ENCODE data around the gene DNAJB13. TPM values are rescaled to one million over a fixed set of nuclear protein-coding genes. Genes with fewer than 3 reads are reported as not detected.

The DNAJB13 gene
- polyA plus RNA-seq, 2 donors = not detected

DNA sequence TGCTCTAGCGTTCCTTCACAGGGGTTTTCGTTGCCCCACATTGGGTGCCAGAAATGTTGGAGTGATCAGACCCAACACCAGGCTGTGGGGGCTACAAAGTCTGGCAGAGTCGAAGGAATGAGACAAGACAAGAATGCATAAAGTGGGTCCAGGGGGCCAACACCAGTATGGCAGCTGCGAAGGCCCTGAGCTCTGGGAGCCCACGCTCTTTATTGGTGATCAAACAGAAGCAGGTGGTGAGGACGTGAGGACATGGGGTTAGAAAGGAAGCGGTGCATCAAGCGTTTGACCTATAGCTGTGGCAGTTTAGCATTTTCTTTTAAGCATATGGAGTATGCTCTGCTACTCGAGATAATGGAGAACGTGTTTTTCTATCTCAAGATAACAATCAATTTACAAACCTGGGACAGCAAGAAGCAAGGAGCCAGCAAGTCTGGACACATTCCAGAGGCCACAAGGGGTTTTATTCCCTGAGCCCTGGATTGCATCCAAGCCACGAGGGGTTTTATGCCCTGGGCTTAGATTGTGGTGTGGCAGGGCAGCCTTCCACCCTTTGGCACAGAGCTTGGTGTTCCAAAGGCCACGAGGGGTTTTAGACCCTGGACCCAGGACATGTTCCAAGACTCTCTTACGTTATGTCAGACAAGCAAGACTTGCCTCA is 3.9 kb upstream of the DNAJB13 start:
- H3K9me3 ChIP-seq (ENCODE audit: control insufficient read depth in 2 of 2, insufficient read depth in 1 of 2, low read depth in 1 of 2, low read length in 1 of 2) = no peaks in the 10 kb centered on the region
- H3K27ac ChIP-seq (ENCODE audit: low read depth in 2 of 2, low read length in 1 of 2) = no peak overlapping the region
- no peaks in the 10 kb centered on the region for H3K4me1 ChIP-seq (ENCODE audit: control insufficient read depth in 2 of 2, insufficient read depth in 2 of 2, low read length in 1 of 2)
- 77 to 82% methylated on average over 13 of the region's 13 CpGs for WGBS, 2 donors
- no peak overlapping the region for H3K4me3 ChIP-seq (ENCODE audit: low read depth in 1 of 2, low read length in 2 of 2)
- no peaks in the 10 kb centered on the region for H3K27me3 ChIP-seq (ENCODE audit: control insufficient read depth in 1 of 2, insufficient read depth in 2 of 2, low read length in 2 of 2)
- no peaks in the 10 kb centered on the region for H3K36me3 ChIP-seq (ENCODE audit: control insufficient read depth in 2 of 2, insufficient read depth in 2 of 2, low read length in 1 of 2)

DNA sequence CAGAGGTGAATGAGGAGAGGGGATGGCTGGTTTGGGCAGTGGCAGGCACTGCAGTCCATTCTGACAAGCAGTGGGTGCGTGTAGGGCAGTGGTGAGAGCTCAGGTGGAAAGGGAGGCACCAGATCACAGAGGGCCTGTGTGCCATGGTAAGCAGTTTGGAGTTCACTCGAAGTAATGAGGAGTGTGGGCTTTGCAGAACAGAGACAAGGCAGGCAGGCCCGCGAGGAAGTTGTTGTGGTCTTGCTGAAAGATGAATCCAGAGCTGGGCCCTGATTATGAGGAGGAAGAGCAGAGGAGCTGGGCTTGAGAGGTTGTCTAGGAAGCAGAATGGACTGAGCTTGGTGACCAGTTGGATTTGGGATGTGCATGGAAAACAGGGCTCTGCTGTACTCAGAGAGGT is 1.6 kb upstream of the DNAJB13 start:
- 86 to 89% methylated on average over 4 of the region's 4 CpGs for WGBS, 2 donors
- no peaks in the 10 kb centered on the region for H3K27me3 ChIP-seq (ENCODE audit: control insufficient read depth in 1 of 2, insufficient read depth in 2 of 2, low read length in 2 of 2)

DNA sequence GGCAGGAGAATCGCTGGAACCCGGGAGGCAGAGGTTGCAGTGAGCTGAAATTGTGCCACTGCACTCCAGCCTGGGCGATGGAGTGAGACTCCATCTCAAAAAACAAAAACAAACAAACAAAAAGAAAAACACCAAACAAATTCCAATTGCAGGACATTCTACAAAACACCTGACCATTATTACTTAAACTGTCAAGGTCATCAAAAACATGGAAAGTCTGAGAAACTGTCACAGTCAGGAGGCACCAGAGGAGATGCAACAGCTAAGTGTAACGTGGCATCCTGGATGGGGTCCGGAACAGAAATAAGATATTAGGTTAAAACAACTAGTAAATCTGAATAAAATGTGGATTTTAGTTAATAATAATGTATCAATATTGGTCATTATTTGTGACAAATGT is 914 bp upstream of the DNAJB13 start:
- Histone ChIP-seq H3K27me3 (ENCODE audit: control insufficient read depth in 1 of 2, insufficient read depth in 2 of 2, low read length in 2 of 2) (no peaks in the 10 kb centered on the region), H3K4me1 (ENCODE audit: control insufficient read depth in 2 of 2, insufficient read depth in 2 of 2, low read length in 1 of 2) (no peaks in the 10 kb centered on the region), H3K9me3 (ENCODE audit: control insufficient read depth in 2 of 2, insufficient read depth in 1 of 2, low read depth in 1 of 2, low read length in 1 of 2) (no peaks in the 10 kb centered on the region), H3K36me3 (ENCODE audit: control insufficient read depth in 2 of 2, insufficient read depth in 2 of 2, low read length in 1 of 2) (no peaks in the 10 kb centered on the region), H3K27ac (ENCODE audit: low read depth in 2 of 2, low read length in 1 of 2) (no peak overlapping the region), H3K4me3 (ENCODE audit: low read depth in 1 of 2, low read length in 2 of 2) (no peak overlapping the region)
- WGBS, 2 donors = 84 to 90% methylated on average over 5 of the region's 5 CpGs

More for the DNA sequence above, 1.6 kb upstream of the DNAJB13 start:
- H3K4me1 ChIP-seq (ENCODE audit: control insufficient read depth in 2 of 2, insufficient read depth in 2 of 2, low read length in 1 of 2) = no peaks in the 10 kb centered on the region
- H3K9me3 ChIP-seq (ENCODE audit: control insufficient read depth in 2 of 2, insufficient read depth in 1 of 2, low read depth in 1 of 2, low read length in 1 of 2) = no peaks in the 10 kb centered on the region
- H3K27ac ChIP-seq (ENCODE audit: low read depth in 2 of 2, low read length in 1 of 2) = no peak overlapping the region
- no peaks in the 10 kb centered on the region for H3K36me3 ChIP-seq (ENCODE audit: control insufficient read depth in 2 of 2, insufficient read depth in 2 of 2, low read length in 1 of 2)
- H3K4me3 ChIP-seq (ENCODE audit: low read depth in 1 of 2, low read length in 2 of 2) = no peak overlapping the region

DNA sequence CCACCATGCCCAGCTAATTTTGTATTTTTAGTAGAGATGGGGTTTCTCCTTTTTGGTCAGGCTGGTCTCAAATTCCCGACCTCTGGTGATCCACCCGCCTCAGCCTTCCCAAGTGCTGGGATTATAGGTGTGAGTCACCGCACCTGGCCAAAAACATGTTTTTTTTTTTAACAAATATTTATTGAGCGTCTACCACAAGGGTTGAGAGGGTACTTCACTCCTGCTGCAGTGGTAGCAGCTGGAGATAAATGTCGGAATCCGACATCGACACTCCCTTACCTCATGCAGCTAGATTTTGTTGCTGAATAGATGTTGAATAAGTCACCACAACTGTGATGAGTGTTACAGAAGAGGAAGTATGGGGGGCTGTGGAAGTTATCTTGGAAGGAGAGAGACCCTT is 971 bp downstream of the DNAJB13 start:
- WGBS, 2 donors = 87 to 88% methylated on average over 7 of the region's 7 CpGs
- H3K9me3 ChIP-seq (ENCODE audit: control insufficient read depth in 2 of 2, insufficient read depth in 1 of 2, low read depth in 1 of 2, low read length in 1 of 2) = no peaks in the 10 kb centered on the region
- H3K4me3 ChIP-seq (ENCODE audit: low read depth in 1 of 2, low read length in 2 of 2) = no peak overlapping the region
- H3K27me3 ChIP-seq (ENCODE audit: control insufficient read depth in 1 of 2, insufficient read depth in 2 of 2, low read length in 2 of 2) = no peaks in the 10 kb centered on the region
- no peak overlapping the region for H3K27ac ChIP-seq (ENCODE audit: low read depth in 2 of 2, low read length in 1 of 2)
- no peaks in the 10 kb centered on the region for H3K4me1 ChIP-seq (ENCODE audit: control insufficient read depth in 2 of 2, insufficient read depth in 2 of 2, low read length in 1 of 2)
- no peaks in the 10 kb centered on the region for H3K36me3 ChIP-seq (ENCODE audit: control insufficient read depth in 2 of 2, insufficient read depth in 2 of 2, low read length in 1 of 2)

DNA sequence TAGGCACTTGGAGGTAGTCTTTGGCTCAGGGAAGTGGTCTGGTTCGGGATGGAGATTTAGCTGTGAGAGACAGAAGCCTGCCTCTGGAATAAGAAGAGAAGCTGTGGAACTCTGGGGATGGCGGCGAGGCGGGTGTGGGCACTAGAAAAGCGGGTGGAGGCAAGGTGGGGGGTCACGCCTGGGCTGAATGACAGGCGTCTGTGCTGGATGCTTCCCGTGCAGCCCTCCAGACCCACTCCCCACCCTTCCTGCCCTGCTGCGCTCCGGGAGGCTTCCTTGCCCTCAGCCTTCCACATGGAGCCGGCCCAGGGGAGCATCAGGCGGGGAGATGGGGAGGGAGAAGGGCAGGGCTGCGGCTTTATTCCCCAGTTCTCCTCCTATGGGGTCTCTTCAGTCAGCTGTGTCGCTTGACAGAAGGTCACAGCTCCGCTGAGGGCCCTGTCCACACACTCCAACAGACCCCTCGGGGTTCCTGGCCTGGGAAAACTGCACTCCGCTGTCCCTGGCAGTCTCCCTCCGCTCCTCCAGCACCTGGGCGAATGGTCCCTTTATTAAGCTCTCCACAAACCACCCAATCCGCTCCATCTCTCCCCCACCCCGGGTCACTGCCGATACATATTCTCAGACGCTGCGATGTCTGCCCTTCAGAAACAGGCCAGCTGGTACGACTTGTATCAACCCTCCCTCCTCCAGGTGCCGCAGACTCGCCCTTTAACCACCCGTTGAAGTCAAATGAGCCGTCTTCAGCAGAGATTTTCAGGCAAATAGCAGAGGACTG is 6.2 kb downstream of the DNAJB13 start:
- 52 to 69% methylated on average over 27 to 29 of the region's 29 CpGs for WGBS, 2 donors

DNA sequence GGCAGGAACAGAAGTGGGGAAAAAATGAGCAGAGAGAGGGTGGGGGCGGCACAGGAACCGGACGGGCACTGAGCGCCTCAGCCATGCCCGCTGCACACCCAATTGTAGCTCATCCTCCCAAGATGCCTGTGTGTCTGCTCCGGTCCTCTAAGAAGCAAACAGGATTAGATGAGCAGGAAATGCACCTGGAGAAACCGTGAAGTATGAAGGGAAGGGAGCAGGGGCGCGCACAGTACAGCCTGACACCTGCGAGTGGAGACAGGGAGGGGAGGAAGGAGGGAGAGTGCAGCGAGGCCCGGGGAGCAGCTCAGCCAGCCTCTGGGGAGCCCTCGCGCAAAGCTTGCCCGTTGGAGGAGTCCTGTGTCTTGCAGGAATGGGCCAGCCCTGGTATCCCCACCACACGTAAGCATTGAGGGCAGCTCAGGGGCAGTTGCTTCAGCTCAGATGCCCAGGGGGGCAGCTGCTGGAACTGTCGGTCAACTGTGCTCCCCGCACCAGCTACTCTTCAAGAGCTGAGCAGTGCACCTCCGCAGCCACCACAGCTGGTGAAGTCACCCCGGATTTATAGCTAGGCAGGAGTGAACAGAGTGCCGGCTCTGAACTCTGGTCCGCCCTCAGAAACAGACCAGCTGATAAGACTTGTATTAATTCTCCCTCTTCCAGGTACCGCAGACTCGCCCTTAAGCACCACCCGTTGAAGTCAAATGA is 7.0 kb downstream of the DNAJB13 start:
- H3K36me3 ChIP-seq (ENCODE audit: control insufficient read depth in 2 of 2, insufficient read depth in 2 of 2, low read length in 1 of 2) = no peaks in the 10 kb centered on the region
- no peak overlapping the region for H3K4me3 ChIP-seq (ENCODE audit: low read depth in 1 of 2, low read length in 2 of 2)
- H3K27me3 ChIP-seq (ENCODE audit: control insufficient read depth in 1 of 2, insufficient read depth in 2 of 2, low read length in 2 of 2) = no peaks in the 10 kb centered on the region
- peaks cover 0 to 2% of the 10 kb centered on the region in 2 donors for H3K4me1 ChIP-seq (ENCODE audit: control insufficient read depth in 2 of 2, insufficient read depth in 2 of 2, low read length in 1 of 2)
- no peaks in the 10 kb centered on the region for H3K9me3 ChIP-seq (ENCODE audit: control insufficient read depth in 2 of 2, insufficient read depth in 1 of 2, low read depth in 1 of 2, low read length in 1 of 2)
- H3K27ac ChIP-seq (ENCODE audit: low read depth in 2 of 2, low read length in 1 of 2) = no peak overlapping the region
- 62 to 77% methylated on average over 25 of the region's 25 CpGs for WGBS, 2 donors

More for the DNA sequence above, 6.2 kb downstream of the DNAJB13 start:
- H3K4me3 ChIP-seq (ENCODE audit: low read depth in 1 of 2, low read length in 2 of 2) = no peak overlapping the region
- H3K27me3 ChIP-seq (ENCODE audit: control insufficient read depth in 1 of 2, insufficient read depth in 2 of 2, low read length in 2 of 2) = no peaks in the 10 kb centered on the region
- peaks cover 0 to 2% of the 10 kb centered on the region in 2 donors for H3K4me1 ChIP-seq (ENCODE audit: control insufficient read depth in 2 of 2, insufficient read depth in 2 of 2, low read length in 1 of 2)
- no peaks in the 10 kb centered on the region for H3K36me3 ChIP-seq (ENCODE audit: control insufficient read depth in 2 of 2, insufficient read depth in 2 of 2, low read length in 1 of 2)
- no peaks in the 10 kb centered on the region for H3K9me3 ChIP-seq (ENCODE audit: control insufficient read depth in 2 of 2, insufficient read depth in 1 of 2, low read depth in 1 of 2, low read length in 1 of 2)
- H3K27ac ChIP-seq (ENCODE audit: low read depth in 2 of 2, low read length in 1 of 2) = no peak overlapping the region

DNA sequence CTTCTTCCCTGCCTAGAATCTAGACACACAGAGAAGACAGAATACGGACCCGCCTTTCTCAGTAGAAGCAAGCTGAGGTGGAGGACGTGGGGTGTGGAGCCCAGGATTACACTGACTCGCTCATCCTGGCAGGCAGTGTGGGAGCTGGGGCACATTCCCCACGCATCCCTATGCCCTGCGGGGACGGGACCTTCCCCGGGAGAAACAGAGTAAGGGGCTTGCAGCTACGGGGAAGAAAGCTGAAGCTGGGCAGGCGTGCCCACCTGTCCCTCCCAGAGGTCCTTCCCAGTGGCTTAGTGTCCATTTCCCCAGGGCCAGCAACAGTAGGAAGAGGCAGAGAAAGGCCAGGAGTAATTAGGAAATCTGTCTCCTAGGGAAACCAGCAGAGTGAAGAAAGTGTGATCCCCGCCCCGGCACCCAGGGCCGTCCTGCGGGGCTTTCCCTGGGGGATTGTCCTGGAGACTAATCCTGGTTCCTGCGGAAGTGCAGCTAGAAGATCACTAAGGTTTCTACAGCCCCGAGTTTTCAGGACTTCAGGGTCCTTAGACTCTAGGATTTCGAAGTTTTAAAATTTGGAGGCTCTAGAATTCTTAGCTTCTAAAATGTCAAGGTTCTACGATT is 7.8 kb downstream of the DNAJB13 start:
- Histone ChIP-seq H3K9me3 (ENCODE audit: control insufficient read depth in 2 of 2, insufficient read depth in 1 of 2, low read depth in 1 of 2, low read length in 1 of 2) (no peaks in the 10 kb centered on the region), H3K4me1 (ENCODE audit: control insufficient read depth in 2 of 2, insufficient read depth in 2 of 2, low read length in 1 of 2) (peaks cover 0 to 2% of the 10 kb centered on the region in 2 donors), H3K27me3 (ENCODE audit: control insufficient read depth in 1 of 2, insufficient read depth in 2 of 2, low read length in 2 of 2) (no peaks in the 10 kb centered on the region), H3K4me3 (ENCODE audit: low read depth in 1 of 2, low read length in 2 of 2) (no peak overlapping the region), H3K27ac (ENCODE audit: low read depth in 2 of 2, low read length in 1 of 2) (no peak overlapping the region), H3K36me3 (ENCODE audit: control insufficient read depth in 2 of 2, insufficient read depth in 2 of 2, low read length in 1 of 2) (no peaks in the 10 kb centered on the region)
- 77% methylated on average over 18 of the region's 18 CpGs for WGBS, 2 donors

DNA sequence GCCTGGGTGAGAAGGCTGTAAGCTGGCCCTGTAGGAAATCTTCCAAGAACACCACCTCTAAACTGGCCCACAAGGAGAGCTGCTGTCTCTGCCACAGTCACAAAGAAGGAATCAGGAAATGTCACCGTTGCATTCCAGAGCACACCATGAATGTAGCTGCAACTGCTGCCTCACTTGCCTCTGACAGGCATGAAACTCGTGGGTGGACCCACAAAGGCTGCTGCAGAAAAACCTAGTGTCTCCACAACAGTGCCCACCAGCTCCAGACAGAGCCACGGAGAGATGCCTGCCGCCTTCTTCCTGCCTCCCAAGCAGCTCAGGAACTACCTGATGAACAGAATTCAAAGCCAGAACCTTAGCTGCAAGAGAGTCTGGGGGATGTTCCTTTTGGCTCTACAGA is 10.5 kb downstream of the DNAJB13 start:
- Histone ChIP-seq H3K4me1 (ENCODE audit: control insufficient read depth in 2 of 2, insufficient read depth in 2 of 2, low read length in 1 of 2) (peaks cover 0 to 2% of the 10 kb centered on the region in 2 donors), H3K36me3 (ENCODE audit: control insufficient read depth in 2 of 2, insufficient read depth in 2 of 2, low read length in 1 of 2) (no peaks in the 10 kb centered on the region), H3K9me3 (ENCODE audit: control insufficient read depth in 2 of 2, insufficient read depth in 1 of 2, low read depth in 1 of 2, low read length in 1 of 2) (no peaks in the 10 kb centered on the region), H3K4me3 (ENCODE audit: low read depth in 1 of 2, low read length in 2 of 2) (no peak overlapping the region), H3K27ac (ENCODE audit: low read depth in 2 of 2, low read length in 1 of 2) (no peak overlapping the region), H3K27me3 (ENCODE audit: control insufficient read depth in 1 of 2, insufficient read depth in 2 of 2, low read length in 2 of 2) (no peaks in the 10 kb centered on the region)
- 65 to 68% methylated on average over 4 of the region's 4 CpGs for WGBS, 2 donors

DNA sequence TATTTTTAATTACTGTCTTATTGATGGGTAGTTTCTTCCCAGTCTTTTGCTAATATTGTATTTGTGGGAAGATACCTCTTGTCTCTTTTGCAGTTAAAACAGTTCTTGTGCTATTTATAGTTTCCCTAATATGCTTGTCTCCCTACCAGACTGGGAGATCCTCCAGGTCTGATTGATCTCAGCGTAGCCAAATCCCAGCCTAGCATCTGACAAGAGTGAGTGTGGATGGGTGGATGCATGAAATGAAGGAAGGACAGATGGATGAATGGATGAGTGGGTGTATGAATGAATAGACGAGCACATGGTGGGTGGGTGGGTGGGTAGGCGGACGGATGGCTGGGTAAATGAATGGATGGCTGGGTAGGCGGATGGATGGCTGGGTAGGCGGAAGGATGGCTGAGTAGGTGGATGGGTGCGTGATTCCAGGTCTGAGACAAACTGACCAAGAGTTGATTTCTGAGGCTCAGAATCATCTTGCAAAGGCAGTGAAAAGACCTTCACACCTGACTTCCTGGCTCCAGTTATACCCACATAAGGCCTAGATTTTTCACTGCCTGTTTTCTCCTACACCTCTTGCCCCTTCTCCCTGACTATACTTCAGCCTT is 11.4 kb downstream of the DNAJB13 start:
- H3K27me3 ChIP-seq (ENCODE audit: control insufficient read depth in 1 of 2, insufficient read depth in 2 of 2, low read length in 2 of 2) = no peaks in the 10 kb centered on the region
- no peaks in the 10 kb centered on the region for H3K36me3 ChIP-seq (ENCODE audit: control insufficient read depth in 2 of 2, insufficient read depth in 2 of 2, low read length in 1 of 2)
- H3K27ac ChIP-seq (ENCODE audit: low read depth in 2 of 2, low read length in 1 of 2) = no peak overlapping the region
- H3K9me3 ChIP-seq (ENCODE audit: control insufficient read depth in 2 of 2, insufficient read depth in 1 of 2, low read depth in 1 of 2, low read length in 1 of 2) = no peaks in the 10 kb centered on the region
- 69 to 83% methylated on average over 7 of the region's 7 CpGs for WGBS, 2 donors
- H3K4me3 ChIP-seq (ENCODE audit: low read depth in 1 of 2, low read length in 2 of 2) = no peak overlapping the region
- peaks cover 0 to 2% of the 10 kb centered on the region in 2 donors for H3K4me1 ChIP-seq (ENCODE audit: control insufficient read depth in 2 of 2, insufficient read depth in 2 of 2, low read length in 1 of 2)

Data from esophagus (tissue), 2 donors.